GM12878 (cell line): ENCODE measurements around the gene VGLL4. TPM values are rescaled to one million over a fixed set of nuclear protein-coding genes. Genes with fewer than 3 reads are reported as not detected.

Source experiments
- ATAC-seq: fragments of 200-7000 bp; cut with Tn5 transposase; 3 replicates; pipeline ENCODE4 v1.9.1; 2020; ENCODE audit warnings: mild to moderate bottlenecking, moderate library complexity
- BruUV-seq: library from RNA; stranded (reverse); fragments of 400-500 nt; replicated peaks from 2 replicates; lab custom pipeline; 2021; lab: Mats Ljungman, UMichigan
- CTCF ChIA-PET: fragments of 300-600 bp; sonication (Branson Sonifier 250); formaldehyde crosslinking; extraction: SDS; loops from one replicate; lab custom pipeline; 2021; ENCODE audit warnings: inconsistent platforms; lab: Yijun Ruan, JAX
- POLR2A ChIA-PET: fragments of 350-600 bp; formaldehyde crosslinking; extraction: SDS; loops from one replicate; lab custom pipeline; 2021; ENCODE audit warnings: inconsistent platforms; lab: Charles Lee
- RAD21 ChIA-PET: fragments of 300-600 bp; sonication (Branson Sonifier 250); formaldehyde crosslinking; loops from one replicate; lab custom pipeline; 2023; ENCODE audit warnings: antibody characterized with exemption; ENCODE audit not compliant: unreplicated experiment; lab: Charles Lee
- SMC1A ChIA-PET: fragments of 300-600 bp; sonication (Branson Sonifier 250); formaldehyde crosslinking; loops from one replicate; lab custom pipeline; 2023; ENCODE audit not compliant: unreplicated experiment, uncharacterized antibody; lab: Charles Lee
- DNase-seq: peaks from one replicate; pipeline ENCODE4 v3.0.0-alpha.2; 2011; ENCODE audit warnings: low read depth, low spot score
- FAIRE-seq: peaks from 3 replicates; lab custom pipeline; 2011; peaks lifted over from hg19 to GRCh38; lab: Jason Lieb, UNC
- H2AFZ ChIP-seq: 2 replicates; pipeline ENCODE4 v1.6.0; 2011; ENCODE audit warnings: low read depth, low read length, control low read depth; ENCODE audit not compliant: control insufficient read depth
- H3K27ac ChIP-seq: 2 replicates; pipeline ENCODE4 v1.5.1; 2011; ENCODE audit warnings: control low read depth; ENCODE audit not compliant: control insufficient read depth, insufficient read depth
- H3K27me3 ChIP-seq, 2 experiments: replicated peaks in 1 of 2; 2 replicates each; pipeline versions ENCODE4 v1.6.0 to v1.6.1; 2011; ENCODE audit warnings: low read length in 1 of 2; ENCODE audit not compliant: control insufficient read depth in 2 of 2, insufficient read depth in 2 of 2
- H3K36me3 ChIP-seq, 2 experiments: 2 replicates each; pipeline ENCODE4 v1.5.1; 2011; ENCODE audit warnings: low read length in 1 of 2; ENCODE audit not compliant: control insufficient read depth in 2 of 2, insufficient read depth in 2 of 2
- H3K4me1 ChIP-seq: 2 replicates; pipeline ENCODE4 v1.6.1; 2011; ENCODE audit warnings: mild to moderate bottlenecking, low read length, moderate library complexity, mixed read lengths; ENCODE audit not compliant: control insufficient read depth, insufficient read depth
- H3K4me2 ChIP-seq: 2 replicates; pipeline ENCODE4 v1.6.0; 2011; ENCODE audit warnings: control low read depth; ENCODE audit not compliant: control insufficient read depth, insufficient read depth
- H3K4me3 ChIP-seq: fragments of 200-600 bp; sonication (generic); 2 replicates; pipeline ENCODE4 v1.5.1; 2016
- H3K79me2 ChIP-seq: 2 replicates; pipeline ENCODE4 v1.6.0; 2011; ENCODE audit warnings: low read length; ENCODE audit not compliant: control insufficient read depth, insufficient read depth
- H3K9ac ChIP-seq: 2 replicates; pipeline ENCODE4 v1.8.0; 2011; ENCODE audit warnings: low read length, control low read depth, mixed read lengths; ENCODE audit not compliant: control insufficient read depth, insufficient read depth
- H3K9me3 ChIP-seq: replicated peaks from 3 replicates; pipeline ENCODE4 v1.5.1; 2011; ENCODE audit warnings: mild to moderate bottlenecking, low read length; ENCODE audit not compliant: control insufficient read depth, insufficient read depth
- H4K20me1 ChIP-seq: 2 replicates; pipeline ENCODE4 v1.6.0; 2011; ENCODE audit not compliant: control insufficient read depth, insufficient read depth
- MTA2 ChIP-seq: fragments of 450-650 bp; IDR thresholded peaks from 2 replicates; pipeline ENCODE4 v1.6.1; 2016; ENCODE audit warnings: low read depth, mild to moderate bottlenecking, moderate library complexity
- NFIC ChIP-seq: IDR thresholded peaks from 2 replicates; pipeline ENCODE4 v1.6.1; 2012; ENCODE audit warnings: low read depth, mild to moderate bottlenecking, inconsistent platforms, low read length, moderate library complexity
- NFXL1 ChIP-seq: fragments of 450-650 bp; IDR thresholded peaks from 2 replicates; pipeline ENCODE4 v1.6.1; 2017; ENCODE audit warnings: antibody characterized with exemption, mild to moderate bottlenecking, borderline replicate concordance
- POU2F2 ChIP-seq: IDR thresholded peaks from 3 replicates; pipeline ENCODE4 v1.6.1; 2011; ENCODE audit warnings: low read depth, mild to moderate bottlenecking, low read length, borderline replicate concordance
- SMAD5 ChIP-seq: IDR thresholded peaks from 2 replicates; pipeline ENCODE4 v1.6.1; 2016; ENCODE audit warnings: antibody characterized with exemption, low read depth
- SPI1 ChIP-seq: IDR thresholded peaks from 2 replicates; pipeline ENCODE4 v1.6.1; 2011; ENCODE audit warnings: low read depth, mild to moderate bottlenecking, low read length, moderate library complexity, borderline replicate concordance; ENCODE audit not compliant: insufficient read depth
- WGBS: methylation state at CpG from one replicate; pipeline ENCODE4 v1.1.6; 2016; ENCODE audit warnings: low lambda C conversion rate; ENCODE audit not compliant: insufficient replicate concordance, insufficient coverage; ENCODE audit errors: missing lambda C conversion rate; 5-methylcytosine and 5-hydroxymethylcytosine counted together
- in situ Hi-C: fragments of 300-500 bp; cut with MboI; formaldehyde crosslinking; loops from 9 replicates; pipeline ENCODE4 v1.14.3; 2018; ENCODE audit warnings: mixed read lengths
- intact Hi-C: fragments of 100-400 bp; cut with micrococcal nuclease; formaldehyde crosslinking; loops from one replicate; pipeline ENCODE4 v1.14.2; 2022; ENCODE audit not compliant: unreplicated experiment
- polyA plus RNA-seq, 11 experiments: library from polyadenylated mRNA; depleted of rRNA in 4 of 11; unstranded in 6 of 11; stranded (reverse) in 5 of 11; fragments of >200 nt; fragmentation: Nextera tagmentation in 4 of 11; fragmentation: Illumina TruSeq in 1 of 11; extraction: Ambion mirVana in 4 of 11; extraction: Trizol in 1 of 11; gene quantifications; 1 replicate in 1 of 11; 2 replicates in 10 of 11; pipeline versions ENCODE4 v1.2.1 to v1.2.3, GENCODE V29; 2011 to 2016; ENCODE audit warnings: inconsistent platforms in 2 of 11, missing spikeins in 2 of 11, low read depth in 1 of 11
- total RNA-seq, 4 experiments: library from RNA; depleted of rRNA in 3 of 4; stranded (reverse); fragments of >200 nt in 3 of 4; fragmentation: Illumina TruSeq in 1 of 4; extraction: Trizol in 1 of 4; gene quantifications; 2 replicates each; pipeline versions ENCODE4 v1.2.1 to v1.2.3, GENCODE V29; 2013 to 2021
- TF ChIP-seq, protein P1 (sequence below): fragments of 450-650 bp; conservative IDR thresholded peaks from 2 replicates; pipeline ENCODE4 v1.6.1; 2017; ENCODE audit warnings: mild to moderate bottlenecking, moderate library complexity

VGLL4 gene
- total and polyA plus RNA-seq, 10 of the 15 experiments (the other 5 are each of a cell fraction or from before 2014, with no cell fraction given), result 0.44 to 38.1 (median 16.1) TPM

DNA sequence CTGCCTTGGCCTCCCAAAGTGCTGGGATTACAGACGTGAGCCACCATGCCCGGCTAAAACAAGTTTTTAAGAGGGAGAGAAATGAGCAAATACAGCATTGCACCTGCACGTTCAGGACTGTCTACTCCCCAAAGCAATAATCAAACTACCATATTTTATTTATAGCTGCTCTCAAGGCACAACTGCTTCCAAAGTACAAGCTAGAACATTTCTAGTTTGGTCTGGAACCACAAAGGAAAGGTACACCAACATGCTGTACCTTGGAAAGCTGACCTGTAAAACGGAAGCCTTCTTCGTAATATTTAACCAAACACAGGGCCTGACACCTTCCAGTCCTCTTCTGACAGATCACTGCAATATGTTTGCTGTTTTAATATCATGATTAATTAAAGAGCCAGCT is 14.5 kb upstream of the VGLL4 start:
- Histone ChIP-seq H2AFZ (no peak overlapping the region), H3K27me3 (no peaks in the 10 kb centered on the region), H3K36me3 (no peaks in the 10 kb centered on the region), H3K9me3 (no peaks in the 10 kb centered on the region), H3K4me3 (no peak overlapping the region), H3K9ac (no peak overlapping the region), H3K4me2 (no peak overlapping the region), H4K20me1 (no peaks in the 10 kb centered on the region; the same call in 1 of the 2 replicates), H3K27ac (no peak overlapping the region), H3K79me2 (no peaks in the 10 kb centered on the region), H3K4me1 (no peaks in the 10 kb centered on the region)
- 80% methylated on average over 5 of the region's 5 CpGs for WGBS
- no peak for TF ChIP-seq MTA2
- TF ChIP-seq SMAD5, result no peak
- TF ChIP-seq POU2F2, result no peak
- TF ChIP-seq, protein P1, sequence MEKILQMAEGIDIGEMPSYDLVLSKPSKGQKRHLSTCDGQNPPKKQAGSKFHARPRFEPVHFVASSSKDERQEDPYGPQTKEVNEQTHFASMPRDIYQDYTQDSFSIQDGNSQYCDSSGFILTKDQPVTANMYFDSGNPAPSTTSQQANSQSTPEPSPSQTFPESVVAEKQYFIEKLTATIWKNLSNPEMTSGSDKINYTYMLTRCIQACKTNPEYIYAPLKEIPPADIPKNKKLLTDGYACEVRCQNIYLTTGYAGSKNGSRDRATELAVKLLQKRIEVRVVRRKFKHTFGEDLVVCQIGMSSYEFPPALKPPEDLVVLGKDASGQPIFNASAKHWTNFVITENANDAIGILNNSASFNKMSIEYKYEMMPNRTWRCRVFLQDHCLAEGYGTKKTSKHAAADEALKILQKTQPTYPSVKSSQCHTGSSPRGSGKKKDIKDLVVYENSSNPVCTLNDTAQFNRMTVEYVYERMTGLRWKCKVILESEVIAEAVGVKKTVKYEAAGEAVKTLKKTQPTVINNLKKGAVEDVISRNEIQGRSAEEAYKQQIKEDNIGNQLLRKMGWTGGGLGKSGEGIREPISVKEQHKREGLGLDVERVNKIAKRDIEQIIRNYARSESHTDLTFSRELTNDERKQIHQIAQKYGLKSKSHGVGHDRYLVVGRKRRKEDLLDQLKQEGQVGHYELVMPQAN, result no peak
- no peak for TF ChIP-seq NFIC
- no peak for TF ChIP-seq SPI1
- TF ChIP-seq NFXL1, result no peak
- ChIA-PET POLR2A (interaction anchor here (0.6 kb wide), 1 partner anchor 1004 kb away, joined by 3 read pairs; no protein-coding TSS in a partner anchor), CTCF (interaction anchor here (1.3 kb wide), 1 partner anchor 13 kb away, joined by 3 read pairs; no protein-coding TSS in a partner anchor), SMC1A (no interaction called here), RAD21 (interaction anchor here (2.6 kb wide), 1 partner anchor 279 kb away, joined by 8 read pairs; no protein-coding TSS in a partner anchor)
- FAIRE-seq, result no peak
- no peak for DNase-seq
- no peak for ATAC-seq
- no TSS peak for BruUV-seq
- intact Hi-C loops (no loop called here), in situ Hi-C loops (loop anchor here (5.0 to 10.0 kb wide), 3 partner anchors 426 to 713 kb away; no protein-coding TSS in a partner anchor)
